Heart left ventricle (tissue), 13 donors: ENCODE results near the gene AP1M2.

ENCODE experiments used
- CTCF ChIP-seq, 12 donors: fragments of 200-600 bp; sonication (generic) in 4 of 12; IDR thresholded peaks; one replicate each; pipeline versions ENCODE4 v1.5.0 to v1.8.0; 2018 to 2022; ENCODE audit warnings: antibody characterized with exemption in 12 of 12, mild to moderate bottlenecking in 5 of 12
- POLR2A ChIP-seq, 2 donors: fragments of 450-650 bp; IDR thresholded peaks; one replicate each; pipeline ENCODE4 v1.6.1; 2017; ENCODE audit warnings: antibody characterized with exemption in 2 of 2, mild to moderate bottlenecking in 2 of 2, moderate library complexity in 2 of 2
- donor health status: ischemic (EF 13 %, LVEDD 7.1; RV severe dilation, severe dysfunction).
- donor health status: DM: no; HTN: yes; CAD: no.
- donor health status: DM: no; HTN: no; CAD: no.
- donor health status: ischemic (EF 25% LVEDD 6.9; RV normal size, moderate dysfunction).
- donor health status: ischemic (EF 25% LVEDD 5.7; RV mildly dilated, moderate dysfunction).
- donor health status: ischemic (EF 35%, LVEDD 5.7; RV mildly dilated, moderate dysfunction).
- donor health status: nonischemic (EF 11% LVEDD 7.7; RV severe dilation, severe dysfunction).
- donor health status: DM: yes; HTN: yes; CAD: no.
- donor health status: PGD.
- donor health status: ischemic (EF 29% LVEDD 5.4; RV normal size, mild dysfunction).
- donor health status: nonischemic (EF 23%, LVEDD 6.1; RV moderate dilation, normal function).

GRCh38 chr19:10587839-10588150, 683 bp upstream of the AP1M2 start:
- TF ChIP-seq CTCF (IDR thresholded peaks at IDR 0.05) (no peak), POLR2A (IDR thresholded peaks at IDR 0.05) (no peak)
